Umbilical cord (tissue), 2 donors: ENCODE data around the gene KLHDC3. TPM values are rescaled to one million over a fixed set of nuclear protein-coding genes. Genes with fewer than 3 reads are reported as not detected.

ENCODE experiments used
- DNase-seq: peaks from one replicate; pipeline ENCODE4 v3.0.0-alpha.2; 2015; ENCODE audit warnings: low spot score
- total RNA-seq: library from RNA; depleted of rRNA; stranded (reverse); fragments of >200 nt; gene quantifications from one replicate; pipeline ENCODE4 v1.2.3, GENCODE V29; 2014; ENCODE audit warnings: low replicate concordance; ENCODE audit not compliant: insufficient read depth

KLHDC3 gene, protein sequence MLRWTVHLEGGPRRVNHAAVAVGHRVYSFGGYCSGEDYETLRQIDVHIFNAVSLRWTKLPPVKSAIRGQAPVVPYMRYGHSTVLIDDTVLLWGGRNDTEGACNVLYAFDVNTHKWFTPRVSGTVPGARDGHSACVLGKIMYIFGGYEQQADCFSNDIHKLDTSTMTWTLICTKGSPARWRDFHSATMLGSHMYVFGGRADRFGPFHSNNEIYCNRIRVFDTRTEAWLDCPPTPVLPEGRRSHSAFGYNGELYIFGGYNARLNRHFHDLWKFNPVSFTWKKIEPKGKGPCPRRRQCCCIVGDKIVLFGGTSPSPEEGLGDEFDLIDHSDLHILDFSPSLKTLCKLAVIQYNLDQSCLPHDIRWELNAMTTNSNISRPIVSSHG
- 135 TPM for total RNA-seq

GRCh38 chr6:43013843-43014433 is at the start of gene KLHDC3, which contains the start of gene MEA1:
Gene KLHDC3 (plus strand): TSS chr6:43014249. CDS start chr6:43017193, 2,944 bp downstream.
Gene MEA1 (minus strand): TSS chr6:43013946. CDS start chr6:43013813, 133 bp downstream.
- peak; percentile 100 for DNase-seq

GRCh38 chr6:42966571-42966970 is 47.5 kb upstream of the KLHDC3 start:
- DNase-seq: no peak

DNA sequence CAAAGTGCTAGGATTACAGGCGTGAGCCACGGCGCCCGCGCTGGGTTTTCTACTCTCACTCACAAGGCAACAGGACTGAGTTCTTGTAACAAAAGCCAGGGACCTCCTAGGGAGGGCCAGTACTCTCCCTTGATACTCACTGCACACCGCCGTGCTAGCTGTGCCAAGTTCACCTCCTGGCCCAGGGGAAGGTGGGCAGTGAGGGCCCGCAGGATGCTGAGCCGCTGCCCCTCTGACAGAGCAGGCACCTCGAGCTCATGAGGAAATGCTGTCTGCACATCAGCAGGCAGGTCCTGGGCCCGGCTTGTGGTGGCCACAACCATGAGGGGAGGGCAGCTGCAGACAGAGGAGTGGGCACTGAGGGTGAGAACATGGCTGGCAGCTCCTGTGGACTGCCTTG is 46.8 kb upstream of the KLHDC3 start:
- no peak for DNase-seq

DNA sequence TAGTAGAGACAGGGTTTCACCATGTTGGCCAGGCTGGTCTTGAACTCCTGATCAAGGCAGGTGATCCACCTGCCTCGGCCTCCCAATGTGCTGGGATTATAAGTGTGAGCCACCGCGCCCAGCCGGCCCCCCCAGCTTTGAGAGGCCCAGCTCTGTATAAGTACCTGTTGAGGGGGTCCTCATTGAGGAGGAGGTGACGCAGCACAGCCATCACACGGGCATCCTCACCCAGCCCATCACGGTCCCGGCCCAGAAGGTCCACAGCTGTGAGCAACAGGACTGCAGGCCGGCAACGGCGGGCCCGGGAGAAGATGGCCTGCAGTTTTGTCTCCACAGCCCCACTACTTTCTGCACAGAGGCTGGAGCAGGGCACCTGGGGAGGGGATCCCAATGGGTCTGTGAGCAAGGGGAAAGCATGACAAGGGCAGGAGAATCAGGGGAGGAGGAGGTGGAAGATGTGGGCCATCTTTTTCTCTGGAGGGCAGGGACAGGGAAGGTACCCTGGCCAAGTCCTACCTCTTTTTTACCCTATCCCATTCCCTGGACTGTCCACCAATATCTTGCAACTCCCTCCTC is 45.8 kb upstream of the KLHDC3 start:
- no peak for DNase-seq

DNA sequence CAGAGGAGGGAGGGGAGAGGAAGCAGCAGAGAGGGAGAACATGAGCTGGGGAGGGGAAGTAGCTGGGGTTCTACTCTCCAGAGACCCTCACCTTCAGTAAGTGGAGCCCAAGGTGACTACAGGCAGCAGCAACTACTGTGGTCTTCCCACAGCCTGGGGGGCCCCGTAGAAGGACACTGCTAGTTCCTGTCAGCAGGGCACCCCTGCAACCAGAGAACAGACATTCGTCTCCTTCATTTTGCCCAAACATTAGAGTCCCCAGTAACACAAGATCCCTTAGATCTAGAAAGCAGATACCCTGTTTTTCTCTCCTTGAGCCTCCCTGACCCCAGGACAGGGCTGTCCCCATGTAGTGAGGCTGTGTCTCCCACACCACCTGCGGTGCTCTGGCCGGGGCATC is 45.3 kb upstream of the KLHDC3 start:
- DNase-seq: no peak

GRCh38 chr6:42969431-42969830 is 44.6 kb upstream of the KLHDC3 start:
- no peak for DNase-seq

DNA sequence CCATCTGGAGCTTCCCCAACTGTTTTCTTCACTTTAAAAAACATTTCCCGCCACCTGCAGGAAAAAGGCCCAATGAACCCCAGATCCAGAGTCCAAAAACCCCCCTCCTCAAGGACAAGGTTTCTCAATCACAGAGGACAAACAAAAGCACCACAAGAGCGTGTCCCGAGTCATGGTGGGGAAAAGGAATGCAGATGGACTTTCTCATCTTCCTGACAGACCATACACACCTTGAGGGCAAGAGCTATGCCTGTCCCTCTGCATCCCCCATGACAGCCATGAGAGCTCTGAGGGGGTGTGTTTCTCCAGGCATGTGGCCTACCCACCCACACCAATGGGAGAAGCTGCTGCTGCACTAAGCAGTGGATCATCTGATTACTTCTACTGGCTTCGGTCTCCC is 44.1 kb upstream of the KLHDC3 start:
- DNase-seq: no peak

DNA sequence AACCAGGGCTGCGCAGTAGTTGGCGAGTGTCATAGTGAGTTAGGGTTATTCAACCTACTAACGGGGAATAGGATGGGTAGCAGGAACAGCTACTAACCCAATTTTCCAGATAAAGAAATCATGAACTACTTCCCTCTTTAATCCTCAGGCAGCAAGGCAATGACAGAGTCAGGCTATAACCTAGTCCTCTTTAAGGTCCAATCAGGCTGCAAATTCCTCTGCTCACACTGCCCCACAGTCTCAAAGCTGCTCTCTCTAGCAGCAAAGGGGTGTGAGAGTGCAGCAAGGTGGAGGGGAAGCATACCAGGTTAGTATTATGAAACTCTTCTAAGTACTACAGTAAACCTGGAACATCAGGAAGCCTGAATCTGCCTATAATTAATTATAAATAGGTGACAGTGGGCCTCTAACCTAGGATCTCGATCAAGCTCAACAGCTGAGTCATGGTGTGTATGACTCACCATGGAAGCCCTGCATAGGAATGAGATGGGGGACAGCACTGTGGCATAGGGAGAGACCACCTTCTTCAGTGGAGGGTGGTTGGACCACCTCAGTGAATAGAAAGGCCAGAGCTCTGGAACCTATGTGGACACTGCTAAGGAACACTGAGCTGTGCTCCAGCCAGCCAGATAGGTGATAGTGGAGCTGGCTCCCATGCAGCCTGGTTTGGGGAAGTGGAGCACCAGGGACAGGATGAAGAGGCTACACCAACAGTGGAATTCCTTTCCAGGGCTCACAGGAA is 43.0 kb upstream of the KLHDC3 start:
- DNase-seq: no peak

GRCh38 chr6:42971746-42972327 is 42.2 kb upstream of the KLHDC3 start:
- no peak for DNase-seq

GRCh38 chr6:42973926-42974325 is 40.1 kb upstream of the KLHDC3 start:
- no peak for DNase-seq

DNA sequence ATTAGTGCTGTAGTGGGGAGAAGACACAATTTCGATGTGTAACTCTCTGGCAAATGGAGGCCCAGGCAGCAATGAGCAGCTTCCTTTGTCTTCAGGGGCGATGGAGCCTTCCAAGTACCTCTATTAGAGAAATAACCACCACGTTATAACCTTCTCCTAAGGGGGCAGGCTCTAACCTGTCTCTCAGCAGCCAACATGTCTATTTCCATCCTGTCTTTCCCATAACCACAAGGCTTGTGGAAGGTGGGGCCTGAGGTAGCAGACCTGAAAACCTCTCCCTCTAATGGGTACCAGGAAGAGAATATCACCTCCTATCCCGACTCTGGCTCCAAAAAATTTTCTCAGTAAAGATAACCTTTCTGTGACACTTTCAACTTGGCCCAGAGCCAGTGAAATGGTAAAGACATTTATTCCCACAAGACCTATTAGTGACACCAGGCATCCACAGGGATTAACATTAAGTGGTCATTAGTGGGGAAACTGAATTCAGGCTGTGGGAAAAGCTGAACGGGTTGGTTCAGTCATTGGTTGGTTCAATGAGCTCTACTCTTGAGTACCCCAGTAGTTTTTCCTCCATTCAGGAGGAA is 39.0 kb upstream of the KLHDC3 start:
- no peak for DNase-seq

- DNase-seq: no peak
These were observed 35.6 kb upstream of the KLHDC3 start for GRCh38 chr6:42978487-42978838.

DNA sequence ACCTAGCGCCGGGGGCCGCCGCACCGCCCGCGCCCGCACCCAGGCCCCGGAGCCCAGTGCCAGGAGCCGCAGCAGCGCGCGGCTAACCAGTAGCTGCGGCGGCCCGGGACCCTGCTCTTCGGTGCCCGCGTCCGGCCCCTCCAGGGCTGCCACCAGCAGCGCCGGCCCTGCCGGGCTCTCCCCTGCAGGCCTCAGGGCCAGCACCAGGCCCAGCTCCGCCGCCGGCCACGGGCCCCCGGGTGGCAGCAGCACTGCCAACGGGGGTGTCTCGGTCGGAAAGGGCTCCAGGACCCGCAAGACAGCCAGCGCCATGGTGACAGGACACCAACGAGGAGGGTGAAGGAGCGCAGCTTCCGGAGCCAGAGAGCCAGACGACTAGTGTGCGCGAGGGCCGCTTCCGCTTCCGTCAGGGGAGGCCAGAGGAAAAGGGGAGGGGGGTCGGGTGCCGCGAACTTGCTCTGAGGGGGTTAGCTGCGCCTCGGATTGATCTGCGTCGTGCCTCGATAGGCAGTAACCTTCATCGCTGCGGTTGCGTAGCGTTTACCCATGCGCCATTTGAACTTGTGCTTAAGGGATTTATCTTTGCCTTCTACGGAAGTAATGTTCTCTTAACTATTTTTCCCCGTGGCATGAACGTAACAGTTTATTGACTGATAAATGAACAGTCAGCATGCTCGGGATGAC is 35.1 kb upstream of the KLHDC3 start, which contains the start of gene PEX6:
Gene PEX6, minus strand, starts transcription at position 343 of the 684 bp plus-strand sequence. Its CDS starts 31 bp downstream, at position 312.
- DNase-seq: peak; percentile 94

DNA sequence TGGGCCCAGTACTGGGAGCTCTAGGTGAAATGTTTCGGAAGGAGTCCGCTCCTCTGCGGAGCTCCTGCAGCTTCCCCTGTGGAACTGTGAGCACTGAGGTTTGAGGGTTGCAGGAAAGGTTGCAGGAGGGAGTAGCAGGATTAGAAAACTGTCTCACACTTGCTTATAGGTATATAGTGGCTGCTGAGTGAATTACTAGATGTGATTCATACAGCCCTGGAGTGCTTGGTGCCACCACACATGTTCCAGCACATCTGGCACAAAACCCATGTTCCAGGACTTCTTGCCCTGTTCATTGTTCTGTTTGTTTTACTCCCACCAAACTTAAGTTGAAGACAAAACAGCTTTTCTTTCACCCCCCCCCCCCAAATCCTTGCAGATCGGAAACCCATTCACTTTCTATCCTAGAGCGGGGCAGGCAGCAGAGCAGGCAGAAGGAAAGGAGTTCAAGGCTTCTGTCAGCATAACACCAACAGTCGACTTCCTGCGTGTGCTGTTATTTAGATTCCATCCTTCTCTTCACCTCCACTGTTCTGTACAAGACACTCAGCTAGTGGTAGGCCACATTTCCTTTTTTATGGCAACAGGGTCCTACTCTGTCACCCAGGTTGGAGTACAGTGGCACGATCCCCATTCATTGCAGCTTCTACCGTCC is 34.4 kb upstream of the KLHDC3 start:
- no peak for DNase-seq

GRCh38 chr6:42981836-42982235 is 32.2 kb upstream of the KLHDC3 start:
- DNase-seq: no peak

DNA sequence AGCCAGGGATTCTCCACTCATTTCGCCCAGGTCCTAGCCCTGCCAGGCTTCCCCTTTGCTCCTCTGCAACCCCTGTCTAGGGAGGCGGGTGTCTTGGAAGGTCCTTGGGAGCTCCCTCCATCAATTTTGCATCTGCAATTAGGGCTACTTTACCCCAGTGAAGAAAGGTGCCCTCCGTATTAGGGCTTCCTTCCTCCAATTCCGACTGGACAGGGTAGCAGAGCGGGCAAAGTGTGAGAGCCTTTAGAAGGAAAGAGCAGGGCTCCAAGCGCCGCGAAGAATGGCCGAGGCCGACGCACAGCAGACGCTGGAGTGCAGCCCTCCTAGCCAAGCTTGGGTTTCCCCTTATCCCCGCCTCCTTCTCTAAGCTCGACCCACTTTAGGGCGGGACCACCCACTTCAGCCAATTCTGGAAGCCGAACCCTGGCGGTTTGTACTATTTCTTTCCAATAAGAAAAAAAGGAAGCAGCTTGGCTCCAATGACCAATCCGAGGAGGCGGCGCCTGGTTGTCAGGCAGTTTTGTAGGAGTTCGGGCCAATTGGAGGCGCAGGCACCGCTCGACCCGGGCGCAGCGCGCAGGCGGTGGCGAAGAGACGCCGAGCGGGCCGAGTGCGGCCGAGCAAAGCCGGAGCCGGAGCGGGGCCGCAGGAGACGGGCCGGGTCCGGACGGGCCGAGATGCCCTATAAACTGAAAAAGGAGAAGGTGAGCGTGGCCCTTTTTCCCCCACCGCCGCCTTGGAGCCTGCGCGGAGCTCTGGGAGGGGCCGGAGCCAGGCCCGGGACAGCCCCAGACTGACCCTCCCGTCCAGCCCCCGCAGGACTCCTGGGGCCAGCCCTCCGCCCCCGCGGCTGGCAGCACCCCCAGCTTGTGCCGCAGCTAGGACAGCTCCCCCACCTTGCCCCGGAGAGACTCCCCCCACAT is 29.8 kb upstream of the KLHDC3 start, which contains the start of gene PPP2R5D:
Gene PPP2R5D, plus strand, starts transcription at position 570 of the 923 bp plus-strand sequence. Its CDS starts 108 bp downstream, at position 678.
- DNase-seq: peak; percentile 100

DNA sequence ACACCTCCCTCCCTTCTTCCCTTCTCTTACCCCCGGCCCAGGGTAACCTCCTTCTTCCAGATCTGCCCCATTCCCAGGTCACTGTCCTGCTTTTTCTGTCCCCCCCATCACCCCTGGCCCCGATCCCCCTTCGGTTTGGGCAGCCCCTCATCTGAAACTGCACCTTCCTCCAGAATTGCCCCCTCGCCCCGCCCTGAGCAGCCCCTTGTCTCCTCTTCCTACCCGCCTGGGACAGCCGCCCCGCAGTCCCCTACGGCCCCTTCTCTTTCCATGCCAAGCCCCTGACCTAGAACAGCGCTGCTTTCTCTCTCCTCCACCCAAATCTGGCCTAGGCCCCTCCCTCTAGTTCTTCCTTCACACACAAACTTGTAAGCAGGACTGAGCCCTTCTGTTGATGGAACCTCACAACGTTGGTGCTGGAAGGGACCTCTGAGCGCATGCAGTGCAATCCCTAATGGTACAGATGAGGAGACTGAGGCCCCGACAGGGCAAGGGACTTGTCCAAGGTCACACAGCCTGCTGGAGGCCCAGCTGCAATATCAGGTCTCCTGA is 29.0 kb upstream of the KLHDC3 start:
- DNase-seq: peak; percentile 63
